ENCODE results near the gene CR1L. TPM values are rescaled to one million over a fixed set of nuclear protein-coding genes. Genes with fewer than 3 reads are reported as not detected.
"Not testable (repeated sequence)": the region's sequence is repeated elsewhere in the genome, so short reads cannot be mapped to it uniquely, and the experiment has no call there.

Gene CR1L
- total and polyA plus RNA-seq, 2 experiments from 2014 or later, result 5.8 to 21.4 TPM

DNA sequence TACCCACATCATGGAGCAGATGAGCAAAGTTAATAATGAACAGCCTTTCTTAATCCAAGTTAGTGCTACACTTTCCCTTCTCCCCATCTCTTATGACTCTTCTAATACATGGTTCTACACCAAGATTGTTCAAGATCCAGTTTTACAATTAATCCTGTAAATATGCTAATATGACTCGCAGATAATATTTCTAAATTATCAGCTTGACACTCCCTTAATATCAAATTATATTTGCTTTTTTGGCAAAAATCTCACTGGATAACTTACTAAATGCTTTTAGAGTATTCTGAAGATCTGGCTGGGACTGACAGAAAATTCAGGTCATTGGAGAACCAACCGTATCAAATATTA, 24.4 kb upstream of the CR1L start:
- no peak overlapping the region for H3K4me3 Mint-ChIP-seq
- no peak overlapping the region for H3K4me2 ChIP-seq

DNA sequence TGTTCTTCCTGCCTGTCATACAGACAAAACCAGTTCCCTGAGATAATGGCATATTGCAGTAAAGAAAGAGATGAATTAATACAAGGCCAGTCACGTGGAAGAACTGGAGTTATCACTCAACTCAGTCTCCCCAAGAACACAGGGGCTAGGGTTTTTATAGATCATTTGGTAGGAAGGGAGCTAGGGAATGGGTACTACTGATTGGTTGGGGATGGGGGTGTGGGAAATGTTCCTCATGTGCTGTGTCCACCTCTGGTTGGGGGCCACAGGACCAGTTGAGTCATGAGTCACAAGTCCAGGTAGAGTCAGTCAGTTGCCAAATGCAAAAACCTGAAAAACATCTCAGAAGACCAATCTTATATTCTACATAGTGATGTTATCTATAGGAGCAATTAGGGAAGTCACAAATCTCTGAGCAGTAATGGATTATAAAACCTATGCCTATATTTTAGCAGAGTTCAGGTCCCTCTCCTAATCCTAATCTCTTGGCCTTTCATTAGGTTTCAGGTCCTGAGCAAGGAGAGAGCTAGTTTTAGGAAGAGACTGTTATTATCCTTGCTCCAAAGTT, 19.3 kb upstream of the CR1L start:
- ATAC-seq; H3K4me2 ChIP-seq; H3K9me2 ChIP-seq (ENCODE audit: insufficient read depth); H4K20me1 ChIP-seq (replicated peaks; ENCODE audit: insufficient read depth); H3K27ac ChIP-seq (ENCODE audit: low read depth); DNase-seq (ENCODE audit: low spot score); H3K79me2 ChIP-seq (replicated peaks; ENCODE audit: insufficient read depth); H3K27me3 Mint-ChIP-seq (ENCODE audit: insufficient read depth, low read depth, poor library complexity); H3K36me3 ChIP-seq (ENCODE audit: insufficient read depth); H2AFZ ChIP-seq; H3K4me3 Mint-ChIP-seq; H3F3A ChIP-seq (replicated peaks; ENCODE audit: low read depth); H3K27me3 ChIP-seq (ENCODE audit: insufficient read depth); H3K4me1 Mint-ChIP-seq; H3K4me3 ChIP-seq; H3K4me1 ChIP-seq (ENCODE audit: insufficient read depth); H3K27ac Mint-ChIP-seq: not testable (repeated sequence)
- Mint-ChIP-seq H3K9me3 (peaks cover 15% of the 10 kb centered on the region; the same call in 2 of the 3 replicates), H3K36me3 (ENCODE audit: low read depth) (peaks cover 14% of the 10 kb centered on the region; the same call in 2 of the 3 replicates)

More for the DNA sequence above, 24.4 kb upstream of the CR1L start:
- peak overlapping the region; percentile 56; the same call in 1 of the 2 replicates for H3K27ac Mint-ChIP-seq
- H3K9me2 ChIP-seq (ENCODE audit: insufficient read depth), result no peaks in the 10 kb centered on the region
- peaks cover 8% of the 10 kb centered on the region for H3K4me1 Mint-ChIP-seq
- no peaks in the 10 kb centered on the region; the same call in 1 of the 2 replicates for H3F3A ChIP-seq (replicated peaks; ENCODE audit: low read depth)
- H4K20me1 ChIP-seq (replicated peaks; ENCODE audit: insufficient read depth), result no peaks in the 10 kb centered on the region
- no peak overlapping the region for H2AFZ ChIP-seq
- H3K36me3 ChIP-seq (ENCODE audit: insufficient read depth), result no peaks in the 10 kb centered on the region
- no peak overlapping the region for H3K27ac ChIP-seq (ENCODE audit: low read depth)
- DNase-seq (ENCODE audit: low spot score) (no peak), ATAC-seq (no peak)
- no peaks in the 10 kb centered on the region for H3K27me3 Mint-ChIP-seq (ENCODE audit: insufficient read depth, low read depth, poor library complexity)
- TF ChIP-seq, protein P1, sequence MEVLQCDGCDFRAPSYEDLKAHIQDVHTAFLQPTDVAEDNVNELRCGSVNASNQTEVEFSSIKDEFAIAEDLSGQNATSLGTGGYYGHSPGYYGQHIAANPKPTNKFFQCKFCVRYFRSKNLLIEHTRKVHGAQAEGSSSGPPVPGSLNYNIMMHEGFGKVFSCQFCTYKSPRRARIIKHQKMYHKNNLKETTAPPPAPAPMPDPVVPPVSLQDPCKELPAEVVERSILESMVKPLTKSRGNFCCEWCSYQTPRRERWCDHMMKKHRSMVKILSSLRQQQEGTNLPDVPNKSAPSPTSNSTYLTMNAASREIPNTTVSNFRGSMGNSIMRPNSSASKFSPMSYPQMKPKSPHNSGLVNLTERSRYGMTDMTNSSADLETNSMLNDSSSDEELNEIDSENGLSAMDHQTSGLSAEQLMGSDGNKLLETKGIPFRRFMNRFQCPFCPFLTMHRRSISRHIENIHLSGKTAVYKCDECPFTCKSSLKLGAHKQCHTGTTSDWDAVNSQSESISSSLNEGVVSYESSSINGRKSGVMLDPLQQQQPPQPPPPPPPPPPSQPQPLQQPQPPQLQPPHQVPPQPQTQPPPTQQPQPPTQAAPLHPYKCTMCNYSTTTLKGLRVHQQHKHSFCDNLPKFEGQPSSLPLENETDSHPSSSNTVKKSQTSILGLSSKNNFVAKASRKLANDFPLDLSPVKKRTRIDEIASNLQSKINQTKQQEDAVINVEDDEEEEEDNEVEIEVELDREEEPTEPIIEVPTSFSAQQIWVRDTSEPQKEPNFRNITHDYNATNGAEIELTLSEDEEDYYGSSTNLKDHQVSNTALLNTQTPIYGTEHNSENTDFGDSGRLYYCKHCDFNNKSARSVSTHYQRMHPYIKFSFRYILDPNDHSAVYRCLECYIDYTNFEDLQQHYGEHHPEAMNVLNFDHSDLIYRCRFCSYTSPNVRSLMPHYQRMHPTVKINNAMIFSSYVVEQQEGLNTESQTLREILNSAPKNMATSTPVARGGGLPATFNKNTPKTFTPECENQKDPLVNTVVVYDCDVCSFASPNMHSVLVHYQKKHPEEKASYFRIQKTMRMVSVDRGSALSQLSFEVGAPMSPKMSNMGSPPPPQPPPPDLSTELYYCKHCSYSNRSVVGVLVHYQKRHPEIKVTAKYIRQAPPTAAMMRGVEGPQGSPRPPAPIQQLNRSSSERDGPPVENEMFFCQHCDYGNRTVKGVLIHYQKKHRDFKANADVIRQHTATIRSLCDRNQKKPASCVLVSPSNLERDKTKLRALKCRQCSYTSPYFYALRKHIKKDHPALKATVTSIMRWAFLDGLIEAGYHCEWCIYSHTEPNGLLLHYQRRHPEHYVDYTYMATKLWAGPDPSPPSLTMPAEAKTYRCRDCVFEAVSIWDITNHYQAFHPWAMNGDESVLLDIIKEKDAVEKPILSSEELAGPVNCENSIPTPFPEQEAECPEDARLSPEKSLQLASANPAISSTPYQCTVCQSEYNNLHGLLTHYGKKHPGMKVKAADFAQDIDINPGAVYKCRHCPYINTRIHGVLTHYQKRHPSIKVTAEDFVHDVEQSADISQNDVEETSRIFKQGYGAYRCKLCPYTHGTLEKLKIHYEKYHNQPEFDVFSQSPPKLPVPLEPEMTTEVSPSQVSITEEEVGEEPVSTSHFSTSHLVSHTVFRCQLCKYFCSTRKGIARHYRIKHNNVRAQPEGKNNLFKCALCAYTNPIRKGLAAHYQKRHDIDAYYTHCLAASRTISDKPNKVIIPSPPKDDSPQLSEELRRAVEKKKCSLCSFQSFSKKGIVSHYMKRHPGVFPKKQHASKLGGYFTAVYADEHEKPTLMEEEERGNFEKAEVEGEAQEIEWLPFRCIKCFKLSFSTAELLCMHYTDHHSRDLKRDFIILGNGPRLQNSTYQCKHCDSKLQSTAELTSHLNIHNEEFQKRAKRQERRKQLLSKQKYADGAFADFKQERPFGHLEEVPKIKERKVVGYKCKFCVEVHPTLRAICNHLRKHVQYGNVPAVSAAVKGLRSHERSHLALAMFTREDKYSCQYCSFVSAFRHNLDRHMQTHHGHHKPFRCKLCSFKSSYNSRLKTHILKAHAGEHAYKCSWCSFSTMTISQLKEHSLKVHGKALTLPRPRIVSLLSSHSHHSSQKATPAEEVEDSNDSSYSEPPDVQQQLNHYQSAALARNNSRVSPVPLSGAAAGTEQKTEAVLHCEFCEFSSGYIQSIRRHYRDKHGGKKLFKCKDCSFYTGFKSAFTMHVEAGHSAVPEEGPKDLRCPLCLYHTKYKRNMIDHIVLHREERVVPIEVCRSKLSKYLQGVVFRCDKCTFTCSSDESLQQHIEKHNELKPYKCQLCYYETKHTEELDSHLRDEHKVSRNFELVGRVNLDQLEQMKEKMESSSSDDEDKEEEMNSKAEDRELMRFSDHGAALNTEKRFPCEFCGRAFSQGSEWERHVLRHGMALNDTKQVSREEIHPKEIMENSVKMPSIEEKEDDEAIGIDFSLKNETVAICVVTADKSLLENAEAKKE (CRISPR knock-in tag; IDR thresholded peaks at IDR 0.05), result no peak
- TF ChIP-seq, protein P2, sequence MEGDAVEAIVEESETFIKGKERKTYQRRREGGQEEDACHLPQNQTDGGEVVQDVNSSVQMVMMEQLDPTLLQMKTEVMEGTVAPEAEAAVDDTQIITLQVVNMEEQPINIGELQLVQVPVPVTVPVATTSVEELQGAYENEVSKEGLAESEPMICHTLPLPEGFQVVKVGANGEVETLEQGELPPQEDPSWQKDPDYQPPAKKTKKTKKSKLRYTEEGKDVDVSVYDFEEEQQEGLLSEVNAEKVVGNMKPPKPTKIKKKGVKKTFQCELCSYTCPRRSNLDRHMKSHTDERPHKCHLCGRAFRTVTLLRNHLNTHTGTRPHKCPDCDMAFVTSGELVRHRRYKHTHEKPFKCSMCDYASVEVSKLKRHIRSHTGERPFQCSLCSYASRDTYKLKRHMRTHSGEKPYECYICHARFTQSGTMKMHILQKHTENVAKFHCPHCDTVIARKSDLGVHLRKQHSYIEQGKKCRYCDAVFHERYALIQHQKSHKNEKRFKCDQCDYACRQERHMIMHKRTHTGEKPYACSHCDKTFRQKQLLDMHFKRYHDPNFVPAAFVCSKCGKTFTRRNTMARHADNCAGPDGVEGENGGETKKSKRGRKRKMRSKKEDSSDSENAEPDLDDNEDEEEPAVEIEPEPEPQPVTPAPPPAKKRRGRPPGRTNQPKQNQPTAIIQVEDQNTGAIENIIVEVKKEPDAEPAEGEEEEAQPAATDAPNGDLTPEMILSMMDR (conservative IDR thresholded peaks at IDR 0.05; ENCODE audit: low read depth in 2 of 2), result 0 out of 4 replicates have a peak, but pooled peaks of 1 of the 2 experiments have one; percentile 8
- TF ChIP-seq STAT1 (IDR thresholded peaks at IDR 0.05; ENCODE audit: unreplicated experiment) (no peak), POLR2AphosphoS5 (IDR thresholded peaks at IDR 0.05; ENCODE audit: low read depth) (no peak), NANOG (IDR thresholded peaks at IDR 0.05; ENCODE audit: borderline replicate concordance) (no peak), ZNF331 (CRISPR knock-in tag; IDR thresholded peaks at IDR 0.05; ENCODE audit: low read depth) (no peak)
- H3K9me3 Mint-ChIP-seq, result peaks cover 6% of the 10 kb centered on the region; the same call in 2 of the 3 replicates
- no peak overlapping the region for H3K4me3 ChIP-seq
- no peaks in the 10 kb centered on the region for H3K27me3 ChIP-seq (ENCODE audit: insufficient read depth)
- H3K79me2 ChIP-seq (replicated peaks; ENCODE audit: insufficient read depth), result no peaks in the 10 kb centered on the region
- no peaks in the 10 kb centered on the region for H3K4me1 ChIP-seq (ENCODE audit: insufficient read depth)
- peaks cover 7% of the 10 kb centered on the region; the same call in 2 of the 3 replicates for H3K36me3 Mint-ChIP-seq (ENCODE audit: low read depth)
